ENCODE results near the gene NR2C1.

Gene NR2C1

GRCh38 chr12:94980577-94980976, 92.8 kb downstream of the NR2C1 start:
- Histone ChIP-seq H3K9ac (ENCODE audit: low read length) (no peak overlapping the region), H3K36me3 (ENCODE audit: insufficient read depth, low read length) (no peaks in the 10 kb centered on the region), H3K27ac (ENCODE audit: low read depth, low read length) (no peak overlapping the region), H3K4me1 (ENCODE audit: insufficient read depth, low read length) (no peaks in the 10 kb centered on the region), H3K9me3 (ENCODE audit: low read length) (no peaks in the 10 kb centered on the region), H3K27me3 (ENCODE audit: control insufficient read depth in 1 of 2, insufficient read depth in 2 of 2, low read length in 2 of 2) (no peaks in the 10 kb centered on the region), H3K4me3 (ENCODE audit: low read depth in 1 of 2, low read length in 2 of 2) (no peak overlapping the region)

GRCh38 chr12:94979941-94980340, 93.5 kb downstream of the NR2C1 start:
- Histone ChIP-seq H3K27me3 (ENCODE audit: control insufficient read depth in 1 of 2, insufficient read depth in 2 of 2, low read length in 2 of 2) (no peaks in the 10 kb centered on the region), H3K27ac (ENCODE audit: low read depth, low read length) (no peak overlapping the region), H3K9me3 (ENCODE audit: low read length) (no peaks in the 10 kb centered on the region), H3K36me3 (ENCODE audit: insufficient read depth, low read length) (no peaks in the 10 kb centered on the region), H3K4me3 (ENCODE audit: low read depth in 1 of 2, low read length in 2 of 2) (no peak overlapping the region), H3K4me1 (ENCODE audit: insufficient read depth, low read length) (no peaks in the 10 kb centered on the region), H3K9ac (ENCODE audit: low read length) (no peak overlapping the region)

GRCh38 chr12:94977766-94978468, 95.5 kb downstream of the NR2C1 start:
- H3K27ac ChIP-seq (ENCODE audit: low read depth, low read length), result no peak overlapping the region
- no peaks in the 10 kb centered on the region for H3K9me3 ChIP-seq (ENCODE audit: low read length)
- no peaks in the 10 kb centered on the region for H3K4me1 ChIP-seq (ENCODE audit: insufficient read depth, low read length)
- H3K9ac ChIP-seq (ENCODE audit: low read length), result no peak overlapping the region
- H3K4me3 ChIP-seq (ENCODE audit: low read depth in 1 of 2, low read length in 2 of 2), result no peak overlapping the region
- H3K27me3 ChIP-seq (ENCODE audit: control insufficient read depth in 1 of 2, insufficient read depth in 2 of 2, low read length in 2 of 2), result no peaks in the 10 kb centered on the region
- no peaks in the 10 kb centered on the region for H3K36me3 ChIP-seq (ENCODE audit: insufficient read depth, low read length)

- no peaks in the 10 kb centered on the region for H3K4me1 ChIP-seq (ENCODE audit: insufficient read depth, low read length)
- H3K4me3 ChIP-seq (ENCODE audit: low read depth in 1 of 2, low read length in 2 of 2), result no peak overlapping the region
- H3K9me3 ChIP-seq (ENCODE audit: low read length), result no peaks in the 10 kb centered on the region
- H3K36me3 ChIP-seq (ENCODE audit: insufficient read depth, low read length), result peaks cover 5% of the 10 kb centered on the region
- no peak overlapping the region for H3K27ac ChIP-seq (ENCODE audit: low read depth, low read length)
- H3K9ac ChIP-seq (ENCODE audit: low read length), result no peak overlapping the region
- H3K27me3 ChIP-seq (ENCODE audit: control insufficient read depth in 1 of 2, insufficient read depth in 2 of 2, low read length in 2 of 2), result no peaks in the 10 kb centered on the region
Observed at GRCh38 chr12:94973221-94973620, 100.2 kb downstream of the NR2C1 start.

GRCh38 chr12:94972795-94973194, 100.6 kb downstream of the NR2C1 start:
- Histone ChIP-seq H3K9ac (ENCODE audit: low read length) (no peak overlapping the region), H3K4me3 (ENCODE audit: low read depth in 1 of 2, low read length in 2 of 2) (no peak overlapping the region), H3K27ac (ENCODE audit: low read depth, low read length) (no peak overlapping the region), H3K9me3 (ENCODE audit: low read length) (no peaks in the 10 kb centered on the region), H3K27me3 (ENCODE audit: control insufficient read depth in 1 of 2, insufficient read depth in 2 of 2, low read length in 2 of 2) (no peaks in the 10 kb centered on the region), H3K36me3 (ENCODE audit: insufficient read depth, low read length) (peaks cover 5% of the 10 kb centered on the region), H3K4me1 (ENCODE audit: insufficient read depth, low read length) (no peaks in the 10 kb centered on the region)

- no peaks in the 10 kb centered on the region for H3K9me3 ChIP-seq (ENCODE audit: low read length)
- peaks cover 5% of the 10 kb centered on the region for H3K36me3 ChIP-seq (ENCODE audit: insufficient read depth, low read length)
- no peak overlapping the region for H3K9ac ChIP-seq (ENCODE audit: low read length)
- H3K4me3 ChIP-seq (ENCODE audit: low read depth in 1 of 2, low read length in 2 of 2), result no peak overlapping the region
- no peaks in the 10 kb centered on the region for H3K27me3 ChIP-seq (ENCODE audit: control insufficient read depth in 1 of 2, insufficient read depth in 2 of 2, low read length in 2 of 2)
- H3K27ac ChIP-seq (ENCODE audit: low read depth, low read length), result no peak overlapping the region
- H3K4me1 ChIP-seq (ENCODE audit: insufficient read depth, low read length), result no peaks in the 10 kb centered on the region
Observed at GRCh38 chr12:94971923-94972322, 101.5 kb downstream of the NR2C1 start.

- Histone ChIP-seq H3K4me1 (ENCODE audit: insufficient read depth, low read length) (no peaks in the 10 kb centered on the region), H3K9me3 (ENCODE audit: low read length) (no peaks in the 10 kb centered on the region), H3K27ac (ENCODE audit: low read depth, low read length) (no peak overlapping the region), H3K4me3 (ENCODE audit: low read depth in 1 of 2, low read length in 2 of 2) (no peak overlapping the region), H3K9ac (ENCODE audit: low read length) (no peak overlapping the region), H3K36me3 (ENCODE audit: insufficient read depth, low read length) (peaks cover 5% of the 10 kb centered on the region), H3K27me3 (ENCODE audit: control insufficient read depth in 1 of 2, insufficient read depth in 2 of 2, low read length in 2 of 2) (no peaks in the 10 kb centered on the region)
Observed at GRCh38 chr12:94970560-94970959, 102.9 kb downstream of the NR2C1 start.
